HAP-1 (cell line): ENCODE data around the gene CDK11B.

Source experiments
- DNase-seq, 2 experiments: peaks; one replicate each; pipeline ENCODE4 v3.0.0-alpha.2; 2016 to 2020; ENCODE audit warnings: low spot score in 2 of 2
- H3K27me3 ChIP-seq: fragments of 250-450 bp; sonication (Bioruptor Pico); 2 replicates; pipeline ENCODE4 v1.5.1; 2020; ENCODE audit warnings: low read depth, mild to moderate bottlenecking, moderate library complexity
- H3K36me3 ChIP-seq: fragments of 250-450 bp; sonication (Bioruptor Pico); replicated peaks from 2 replicates; pipeline ENCODE4 v1.5.1; 2020; ENCODE audit warnings: mild to moderate bottlenecking
- H3K4me1 ChIP-seq: fragments of 250-450 bp; sonication (Bioruptor Pico); 2 replicates; pipeline ENCODE4 v1.5.1; 2020; ENCODE audit warnings: mild to moderate bottlenecking
- H3K4me3 ChIP-seq: fragments of 250-450 bp; sonication (Bioruptor Pico); 2 replicates; pipeline ENCODE4 v1.5.1; 2020; ENCODE audit warnings: mild to moderate bottlenecking, moderate library complexity
- H3K9me3 ChIP-seq: fragments of 250-450 bp; sonication (Bioruptor Pico); 2 replicates; pipeline ENCODE4 v1.5.1; 2020; ENCODE audit warnings: mild to moderate bottlenecking, moderate library complexity
- in situ Hi-C: fragments of 300-500 bp; cut with MboI; formaldehyde crosslinking; loops from 3 replicates; pipeline ENCODE4 v1.14.3; 2020; ENCODE audit warnings: low sequenced_read_pairs, inconsistent platforms, mixed read lengths

CDK11B gene

GRCh38 chr1:1630965-1631781 lies 27.6 kb downstream of the CDK11B start:
- Histone ChIP-seq H3K4me1 (no peaks in the 10 kb centered on the region), H3K36me3 (no peaks in the 10 kb centered on the region), H3K9me3 (no peaks in the 10 kb centered on the region), H3K27me3 (no peaks in the 10 kb centered on the region), H3K4me3 (no peak overlapping the region)
- in situ Hi-C loops = no loop called here
- DNase-seq = no peak

GRCh38 chr1:1630191-1630964 lies 28.4 kb downstream of the CDK11B start:
- no peaks in the 10 kb centered on the region for H3K9me3 ChIP-seq
- in situ Hi-C loops = no loop called here
- no peak for DNase-seq

GRCh38 chr1:1629430-1630190 lies 29.2 kb downstream of the CDK11B start:
- no peaks in the 10 kb centered on the region for H3K27me3 ChIP-seq
- no peak overlapping the region for H3K4me3 ChIP-seq
- no peaks in the 10 kb centered on the region for H3K4me1 ChIP-seq
- in situ Hi-C loops = no loop called here
- H3K36me3 ChIP-seq = no peaks in the 10 kb centered on the region
- H3K9me3 ChIP-seq = no peaks in the 10 kb centered on the region
- no peak for DNase-seq

More at GRCh38 chr1:1630191-1630964, 28.4 kb downstream of the CDK11B start:
- Histone ChIP-seq H3K27me3 (no peaks in the 10 kb centered on the region), H3K36me3 (no peaks in the 10 kb centered on the region), H3K4me3 (no peak overlapping the region), H3K4me1 (no peaks in the 10 kb centered on the region)

GRCh38 chr1:1628754-1629429 lies 29.9 kb downstream of the CDK11B start:
- H3K9me3 ChIP-seq = no peaks in the 10 kb centered on the region
- no peaks in the 10 kb centered on the region for H3K4me1 ChIP-seq
- in situ Hi-C loops = no loop called here
- no peak overlapping the region for H3K4me3 ChIP-seq
- H3K36me3 ChIP-seq = no peaks in the 10 kb centered on the region
- H3K27me3 ChIP-seq = no peaks in the 10 kb centered on the region
- no peak for DNase-seq

GRCh38 chr1:1627829-1628753 lies 30.7 kb downstream of the CDK11B start:
- Histone ChIP-seq H3K4me3 (no peak overlapping the region), H3K36me3 (no peaks in the 10 kb centered on the region), H3K4me1 (no peaks in the 10 kb centered on the region), H3K9me3 (no peaks in the 10 kb centered on the region), H3K27me3 (no peaks in the 10 kb centered on the region)
- DNase-seq = no peak
- in situ Hi-C loops = no loop called here

GRCh38 chr1:1627261-1627828 lies 31.5 kb downstream of the CDK11B start:
- Histone ChIP-seq H3K36me3 (no peaks in the 10 kb centered on the region), H3K9me3 (no peaks in the 10 kb centered on the region), H3K4me1 (no peaks in the 10 kb centered on the region), H3K4me3 (no peak overlapping the region), H3K27me3 (no peaks in the 10 kb centered on the region)
- no peak for DNase-seq
- in situ Hi-C loops = no loop called here

- no peak for DNase-seq
- H3K4me3 ChIP-seq = no peak overlapping the region
- no peaks in the 10 kb centered on the region for H3K36me3 ChIP-seq
- in situ Hi-C loops = no loop called here
- no peaks in the 10 kb centered on the region for H3K9me3 ChIP-seq
- no peaks in the 10 kb centered on the region for H3K27me3 ChIP-seq
- no peaks in the 10 kb centered on the region for H3K4me1 ChIP-seq
These were observed 32.3 kb downstream of the CDK11B start for GRCh38 chr1:1626207-1627141.

GRCh38 chr1:1625824-1626206 lies 33.0 kb downstream of the CDK11B start:
- no peaks in the 10 kb centered on the region for H3K27me3 ChIP-seq

GRCh38 chr1:1625404-1625775 lies 33.4 kb downstream of the CDK11B start:
- Histone ChIP-seq H3K36me3 (no peaks in the 10 kb centered on the region), H3K27me3 (no peaks in the 10 kb centered on the region), H3K4me1 (no peaks in the 10 kb centered on the region), H3K4me3 (no peak overlapping the region), H3K9me3 (no peaks in the 10 kb centered on the region)
- in situ Hi-C loops = no loop called here
- no peak for DNase-seq

More at GRCh38 chr1:1625824-1626206, 33.0 kb downstream of the CDK11B start:
- Histone ChIP-seq H3K36me3 (no peaks in the 10 kb centered on the region), H3K4me3 (no peak overlapping the region), H3K4me1 (no peaks in the 10 kb centered on the region), H3K9me3 (no peaks in the 10 kb centered on the region)
- in situ Hi-C loops = no loop called here
- no peak for DNase-seq

GRCh38 chr1:1624443-1625403 lies 34.1 kb downstream of the CDK11B start:
- Histone ChIP-seq H3K36me3 (no peaks in the 10 kb centered on the region), H3K4me1 (no peaks in the 10 kb centered on the region), H3K9me3 (no peaks in the 10 kb centered on the region), H3K27me3 (no peaks in the 10 kb centered on the region), H3K4me3 (no peak overlapping the region)
- peak in 1 of 2 experiments; percentile 38 for DNase-seq
- in situ Hi-C loops = no loop called here
